DMS79 treated with DMSO at 0.1 percent for 48 hours (cell line): ENCODE results near the gene SREBF2.
"Not testable (repeated sequence)": the region's sequence is repeated elsewhere in the genome, so short reads cannot be mapped to it uniquely, and the experiment has no call there.

Source experiments
- DNase-seq: peaks from one replicate; lab custom pipeline; 2025; lab: John Stamatoyannopoulos, UW

Gene SREBF2

GRCh38 chr22:41821471-41822316 lies 11.2 kb upstream of the SREBF2 start:
- no peak for DNase-seq

- peak; percentile 30 for DNase-seq
Observed at GRCh38 chr22:41822317-41823057, 10.4 kb upstream of the SREBF2 start.

- DNase-seq = no peak
Observed at GRCh38 chr22:41823797-41824196, 9.1 kb upstream of the SREBF2 start.

GRCh38 chr22:41825376-41825775 lies 7.5 kb upstream of the SREBF2 start:
- no peak for DNase-seq

- DNase-seq = no peak
Observed at GRCh38 chr22:41826021-41826420, 6.9 kb upstream of the SREBF2 start.

GRCh38 chr22:41826430-41827383 lies 6.2 kb upstream of the SREBF2 start:
- no peak for DNase-seq

- no peak for DNase-seq
Observed at GRCh38 chr22:41827671-41828070, 5.2 kb upstream of the SREBF2 start.

- no peak for DNase-seq
Observed at GRCh38 chr22:41828516-41828915, 4.4 kb upstream of the SREBF2 start.

- no peak for DNase-seq
Observed at GRCh38 chr22:41830174-41830573, 2.7 kb upstream of the SREBF2 start.

- DNase-seq = no peak
Observed at GRCh38 chr22:41831383-41831782, 1.5 kb upstream of the SREBF2 start.

- DNase-seq = no peak
Observed at GRCh38 chr22:41831828-41832552, 915 bp upstream of the SREBF2 start.

- DNase-seq = no peak
Observed at GRCh38 chr22:41833369-41834004, 582 bp downstream of the SREBF2 start.

GRCh38 chr22:41834005-41834944 lies 1.4 kb downstream of the SREBF2 start:
- no peak for DNase-seq

- DNase-seq = not testable (repeated sequence)
Observed at GRCh38 chr22:41835462-41835861, 2.6 kb downstream of the SREBF2 start.

GRCh38 chr22:41836551-41836950 lies 3.6 kb downstream of the SREBF2 start:
- no peak for DNase-seq

- no peak for DNase-seq
Observed at GRCh38 chr22:41838842-41839618, 6.1 kb downstream of the SREBF2 start.

GRCh38 chr22:41840216-41840615 lies 7.3 kb downstream of the SREBF2 start:
- no peak for DNase-seq

GRCh38 chr22:41841085-41841712 lies 8.3 kb downstream of the SREBF2 start:
- DNase-seq = no peak
